Parathyroid adenoma (tissue), 2 donors: ENCODE measurements around the gene AQR.
"Not testable (repeated sequence)": the region's sequence is repeated elsewhere in the genome, so short reads cannot be mapped to it uniquely, and the experiment has no call there.

Experiments used
- H2AFZ ChIP-seq: fragments of 300-600 bp; sonication (generic); one replicate; pipeline ENCODE4 v1.7.0; 2017; ENCODE audit warnings: antibody characterized with exemption, mild to moderate bottlenecking
- H3K27ac ChIP-seq: fragments of 300-600 bp; sonication (generic); one replicate; pipeline ENCODE4 v1.7.0; 2017
- H3K27me3 ChIP-seq: fragments of 300-600 bp; sonication (generic); one replicate; pipeline ENCODE4 v1.7.0; 2017; ENCODE audit warnings: low read length; ENCODE audit not compliant: control insufficient read depth, insufficient read depth
- H3K36me3 ChIP-seq: fragments of 300-600 bp; sonication (generic); one replicate; pipeline ENCODE4 v1.7.0; 2017; ENCODE audit warnings: low read length; ENCODE audit not compliant: control insufficient read depth, insufficient read depth
- H3K4me1 ChIP-seq: fragments of 300-600 bp; sonication (generic); one replicate; pipeline ENCODE4 v1.7.0; 2017; ENCODE audit warnings: control low read depth
- H3K4me2 ChIP-seq: fragments of 300-600 bp; sonication (generic); one replicate; pipeline ENCODE4 v1.7.0; 2017; ENCODE audit warnings: low read length
- H3K4me3 ChIP-seq: fragments of 300-600 bp; sonication (generic); one replicate; pipeline ENCODE4 v1.7.0; 2017; ENCODE audit warnings: low read depth, low read length
- H3K79me2 ChIP-seq: fragments of 300-600 bp; sonication (generic); one replicate; pipeline ENCODE4 v1.7.0; 2017; ENCODE audit warnings: control low read depth
- H3K9ac ChIP-seq: fragments of 300-600 bp; sonication (generic); one replicate; pipeline ENCODE4 v1.7.0; 2017; ENCODE audit warnings: mild to moderate bottlenecking
- H3K9me3 ChIP-seq: fragments of 300-600 bp; sonication (generic); one replicate; pipeline ENCODE4 v1.7.0; 2017; ENCODE audit warnings: low read length; ENCODE audit not compliant: control insufficient read depth
- CTCF ChIP-seq: fragments of 300-600 bp; sonication (generic); IDR thresholded peaks from one replicate; pipeline ENCODE4 v1.7.0; 2017; ENCODE audit warnings: antibody characterized with exemption, mild to moderate bottlenecking
- donor health status: primary hyperparathyroidism.

AQR gene

GRCh38 chr15:34943711-34944110 is 25.8 kb downstream of the AQR start:
- Histone ChIP-seq H3K79me2 (no peaks in the 10 kb centered on the region), H2AFZ (no peak overlapping the region), H3K27me3 (no peaks in the 10 kb centered on the region), H3K36me3 (no peaks in the 10 kb centered on the region), H3K4me2 (no peak overlapping the region), H3K9me3 (no peaks in the 10 kb centered on the region), H3K4me1 (no peaks in the 10 kb centered on the region), H3K9ac (no peak overlapping the region), H3K4me3 (no peak overlapping the region), H3K27ac (no peak overlapping the region)
- no peak for TF ChIP-seq CTCF

GRCh38 chr15:34943264-34943663 is 26.3 kb downstream of the AQR start:
- not testable (repeated sequence) for H3K4me2 ChIP-seq, H3K4me3 ChIP-seq, H3K27ac ChIP-seq, H3K36me3 ChIP-seq, H3K9me3 ChIP-seq, H3K79me2 ChIP-seq, H3K27me3 ChIP-seq, H2AFZ ChIP-seq, H3K9ac ChIP-seq, H3K4me1 ChIP-seq

GRCh38 chr15:34942363-34942762 is 27.2 kb downstream of the AQR start:
- no peaks in the 10 kb centered on the region for H3K79me2 ChIP-seq
- H3K36me3 ChIP-seq, result no peaks in the 10 kb centered on the region
- H3K4me3 ChIP-seq, result no peak overlapping the region
- H3K4me1 ChIP-seq, result no peaks in the 10 kb centered on the region
- H2AFZ ChIP-seq, result no peak overlapping the region
- H3K4me2 ChIP-seq, result no peak overlapping the region
- H3K9ac ChIP-seq, result no peak overlapping the region
- H3K9me3 ChIP-seq, result no peaks in the 10 kb centered on the region
- TF ChIP-seq CTCF, result no peak
- H3K27ac ChIP-seq, result no peak overlapping the region
- no peaks in the 10 kb centered on the region for H3K27me3 ChIP-seq

- no peaks in the 10 kb centered on the region for H3K79me2 ChIP-seq
- H3K36me3 ChIP-seq, result no peaks in the 10 kb centered on the region
- H2AFZ ChIP-seq, result no peak overlapping the region
- no peak overlapping the region for H3K9ac ChIP-seq
- no peak for TF ChIP-seq CTCF
- no peak overlapping the region for H3K4me3 ChIP-seq
- H3K27me3 ChIP-seq, result no peaks in the 10 kb centered on the region
- no peak overlapping the region for H3K4me2 ChIP-seq
- H3K9me3 ChIP-seq, result no peaks in the 10 kb centered on the region
- H3K4me1 ChIP-seq, result no peaks in the 10 kb centered on the region
- H3K27ac ChIP-seq, result no peak overlapping the region
These were observed 27.7 kb downstream of the AQR start for GRCh38 chr15:34941831-34942230.

GRCh38 chr15:34941185-34941698 is 28.3 kb downstream of the AQR start:
- Histone ChIP-seq H3K9ac (no peak overlapping the region), H3K27ac (no peak overlapping the region), H3K4me3 (no peak overlapping the region), H3K36me3 (no peaks in the 10 kb centered on the region), H2AFZ (no peak overlapping the region), H3K79me2 (no peaks in the 10 kb centered on the region), H3K9me3 (no peaks in the 10 kb centered on the region), H3K4me1 (no peaks in the 10 kb centered on the region), H3K27me3 (no peaks in the 10 kb centered on the region), H3K4me2 (no peak overlapping the region)
- TF ChIP-seq CTCF, result no peak
